Measurements from ENCODE around the gene C19orf53. TPM values are rescaled to one million over a fixed set of nuclear protein-coding genes. Genes with fewer than 3 reads are reported as not detected.

The C19orf53 gene
- total RNA-seq, 4 donors from 2014 or later: 20.5 to 233 (median 77.3) TPM

- Histone ChIP-seq H3K36me3 (no peaks in the 10 kb centered on the region), H3K27me3 (no peaks in the 10 kb centered on the region), H3K4me1 (no peaks in the 10 kb centered on the region), H3K27ac (peak overlapping the region; percentile 49 to 52), H3K9me3 (no peaks in the 10 kb centered on the region), H3K4me3 (no peak overlapping the region)
- peak in 1 of 2 donors; percentile 55 for DNase-seq
- TF ChIP-seq POLR2A (IDR thresholded peaks at IDR 0.05) (no peak), CTCF (IDR thresholded peaks at IDR 0.05) (no peak)
- intact Hi-C loops (cut with DNase I; ENCODE audit: low total_unique reads): no loop called here
These were observed 49.0 kb downstream of the C19orf53 start for GRCh38 chr19:13823256-13823655.

- H3K27me3 ChIP-seq: no peaks in the 10 kb centered on the region
- H3K27ac ChIP-seq: no peak overlapping the region
- DNase-seq: no peak
- H3K4me3 ChIP-seq: no peak overlapping the region
- H3K9me3 ChIP-seq: no peaks in the 10 kb centered on the region
- no peaks in the 10 kb centered on the region for H3K4me1 ChIP-seq
- intact Hi-C loops (cut with DNase I; ENCODE audit: low total_unique reads): no loop called here
- no peaks in the 10 kb centered on the region for H3K36me3 ChIP-seq
- TF ChIP-seq POLR2A (IDR thresholded peaks at IDR 0.05) (no peak), CTCF (IDR thresholded peaks at IDR 0.05) (no peak)
These were observed 49.6 kb downstream of the C19orf53 start for GRCh38 chr19:13823901-13824300.

- no peaks in the 10 kb centered on the region for H3K27me3 ChIP-seq
- H3K27ac ChIP-seq: no peak overlapping the region
- no peaks in the 10 kb centered on the region for H3K36me3 ChIP-seq
- TF ChIP-seq CTCF (IDR thresholded peaks at IDR 0.05): no peak
- TF ChIP-seq POLR2A (IDR thresholded peaks at IDR 0.05): no peak
- no peaks in the 10 kb centered on the region for H3K4me1 ChIP-seq
- DNase-seq: no peak
- intact Hi-C loops (cut with DNase I; ENCODE audit: low total_unique reads): no loop called here
- H3K9me3 ChIP-seq: no peaks in the 10 kb centered on the region
- no peak overlapping the region for H3K4me3 ChIP-seq
These were observed 50.4 kb downstream of the C19orf53 start for GRCh38 chr19:13824703-13825102.

GRCh38 chr19:13825489-13826441 is 51.5 kb downstream of the C19orf53 start:
- Histone ChIP-seq H3K36me3 (no peaks in the 10 kb centered on the region), H3K9me3 (no peaks in the 10 kb centered on the region), H3K4me1 (no peaks in the 10 kb centered on the region), H3K27me3 (no peaks in the 10 kb centered on the region), H3K4me3 (no peak overlapping the region), H3K27ac (no peak overlapping the region)
- no peak for DNase-seq
- intact Hi-C loops (cut with DNase I; ENCODE audit: low total_unique reads): no loop called here
- no peak for TF ChIP-seq POLR2A (IDR thresholded peaks at IDR 0.05)
- TF ChIP-seq CTCF (IDR thresholded peaks at IDR 0.05): no peak

- H3K36me3 ChIP-seq: no peaks in the 10 kb centered on the region
- intact Hi-C loops (cut with DNase I; ENCODE audit: low total_unique reads): no loop called here
- no peaks in the 10 kb centered on the region for H3K9me3 ChIP-seq
- H3K27me3 ChIP-seq: no peaks in the 10 kb centered on the region
- TF ChIP-seq POLR2A (IDR thresholded peaks at IDR 0.05): no peak
- DNase-seq: no peak
- H3K27ac ChIP-seq: no peak overlapping the region
- no peak overlapping the region for H3K4me3 ChIP-seq
- no peaks in the 10 kb centered on the region for H3K4me1 ChIP-seq
These were observed 52.5 kb downstream of the C19orf53 start for GRCh38 chr19:13826652-13827235.
